PC-9 (cell line): Measurements from ENCODE around the gene SLC41A3. TPM values are rescaled to one million over a fixed set of nuclear protein-coding genes. Genes with fewer than 3 reads are reported as not detected.

ENCODE experiments used
- BruUV-seq: library from RNA; stranded (reverse); fragments of 400-500 nt; replicated peaks from 2 replicates; lab custom pipeline; 2021; lab: Mats Ljungman, UMichigan
- CTCF ChIA-PET: fragments of 300-600 bp; sonication (Branson Sonifier 250); formaldehyde crosslinking; loops from one replicate; lab custom pipeline; 2022; ENCODE audit warnings: antibody characterized with exemption; lab: Charles Lee
- POLR2A ChIA-PET: fragments of 300-600 bp; sonication (Branson Sonifier 250); formaldehyde crosslinking; loops from one replicate; lab custom pipeline; 2022; ENCODE audit warnings: antibody characterized with exemption; ENCODE audit not compliant: unreplicated experiment; lab: Charles Lee
- DNase-seq, 2 experiments: peaks; one replicate each; pipeline versions ENCODE4 v3.0.0 to v3.0.0-alpha.2; 2015 to 2022; ENCODE audit warnings: mixed read lengths in 1 of 2
- H2AFZ ChIP-seq: fragments of 200-600 bp; sonication (generic); 2 replicates; pipeline ENCODE4 v1.8.1; 2017; ENCODE audit warnings: antibody characterized with exemption
- H3F3A ChIP-seq: fragments of 200-600 bp; sonication (generic); 2 replicates; pipeline ENCODE4 v1.8.1; 2017; ENCODE audit warnings: antibody characterized with exemption, mild to moderate bottlenecking, low read depth; ENCODE audit not compliant: insufficient read depth
- H3K27ac ChIP-seq: fragments of 200-600 bp; sonication (generic); 2 replicates; pipeline ENCODE4 v1.6.1; 2016; ENCODE audit warnings: mixed run types
- H3K27me3 ChIP-seq: fragments of 200-600 bp; sonication (generic); 2 replicates; pipeline ENCODE4 v1.6.1; 2016; ENCODE audit warnings: low read depth, mixed run types; ENCODE audit not compliant: insufficient read depth
- H3K36me3 ChIP-seq: fragments of 200-600 bp; sonication (generic); 2 replicates; pipeline ENCODE4 v1.6.1; 2016; ENCODE audit warnings: low read depth, mixed run types
- H3K4me1 ChIP-seq: fragments of 200-600 bp; sonication (generic); replicated peaks from 2 replicates; pipeline ENCODE4 v1.6.1; 2016; ENCODE audit warnings: mixed run types; ENCODE audit not compliant: insufficient read depth
- H3K4me2 ChIP-seq: fragments of 200-600 bp; sonication (generic); 2 replicates; pipeline ENCODE4 v1.6.1; 2017; ENCODE audit warnings: mixed run types
- H3K4me3 ChIP-seq: fragments of 200-600 bp; sonication (generic); 2 replicates; pipeline ENCODE4 v1.6.1; 2016; ENCODE audit warnings: mixed run types
- H3K79me2 ChIP-seq: fragments of 200-600 bp; sonication (generic); 2 replicates; pipeline ENCODE4 v1.6.1; 2017; ENCODE audit warnings: low read depth, mixed run types
- H3K9me2 ChIP-seq: fragments of 200-600 bp; sonication (generic); 2 replicates; pipeline ENCODE4 v1.8.1; 2017; ENCODE audit warnings: mild to moderate bottlenecking; ENCODE audit not compliant: insufficient read depth
- H3K9me3 ChIP-seq: fragments of 200-600 bp; sonication (generic); 2 replicates; pipeline ENCODE4 v1.8.1; 2016; ENCODE audit warnings: low read depth; ENCODE audit not compliant: insufficient read depth
- H4K20me1 ChIP-seq: fragments of 200-600 bp; sonication (generic); 2 replicates; pipeline ENCODE4 v1.8.1; 2017; ENCODE audit not compliant: insufficient read depth
- EZH2 ChIP-seq: fragments of 200-600 bp; sonication (generic); IDR thresholded peaks from 2 replicates; pipeline ENCODE4 v1.8.0; 2017; ENCODE audit warnings: antibody characterized with exemption, low read depth
- intact Hi-C: fragments of 100-400 bp; cut with micrococcal nuclease; formaldehyde crosslinking; loops from one replicate; pipeline ENCODE4 v1.10.0; 2022; ENCODE audit not compliant: unreplicated experiment
- total RNA-seq: library from RNA; stranded (reverse); gene quantifications from 2 replicates; pipeline ENCODE4 v1.2.3, GENCODE V29; 2021
- TF ChIP-seq, protein P1 (sequence below): fragments of 200-600 bp; sonication (generic); conservative IDR thresholded peaks from 2 replicates; pipeline ENCODE4 v1.6.1; 2017; ENCODE audit warnings: mixed run types, antibody characterized with exemption, mild to moderate bottlenecking, moderate library complexity

Gene SLC41A3
- total RNA-seq, 1 experiment from 2014 or later, result 67.0 TPM

DNA sequence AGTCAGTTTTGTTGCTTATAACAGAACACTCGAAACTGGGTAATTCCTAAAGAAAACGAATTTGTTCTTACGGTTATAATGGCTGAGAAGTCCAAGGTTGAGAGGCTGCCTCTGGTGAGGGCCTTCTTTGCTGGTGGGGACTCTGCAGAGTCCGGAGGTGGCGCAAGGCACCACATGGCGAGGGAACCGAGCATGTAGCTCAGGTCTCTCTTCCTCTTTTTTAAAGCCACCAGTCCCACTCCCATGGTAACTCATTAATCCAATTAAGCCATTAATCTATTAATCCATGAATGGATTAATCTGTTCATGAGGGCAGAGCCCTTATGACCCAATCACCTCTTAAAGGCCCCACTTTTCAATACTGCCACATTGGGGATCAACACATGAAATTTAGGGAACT lies 64.9 kb downstream of the SLC41A3 start:
- no peaks in the 10 kb centered on the region for H3K9me3 ChIP-seq
- no peaks in the 10 kb centered on the region for H3K4me1 ChIP-seq
- no peaks in the 10 kb centered on the region for H3K27me3 ChIP-seq
- no peak overlapping the region for H3K27ac ChIP-seq
- intact Hi-C loops, result no loop called here
- no peaks in the 10 kb centered on the region for H3K36me3 ChIP-seq
- H3K4me2 ChIP-seq, result no peak overlapping the region
- no peak overlapping the region for H2AFZ ChIP-seq
- H3K9me2 ChIP-seq, result no peaks in the 10 kb centered on the region
- H3K79me2 ChIP-seq, result no peaks in the 10 kb centered on the region
- no peak for DNase-seq
- no TSS peak for BruUV-seq
- TF ChIP-seq, protein P1, sequence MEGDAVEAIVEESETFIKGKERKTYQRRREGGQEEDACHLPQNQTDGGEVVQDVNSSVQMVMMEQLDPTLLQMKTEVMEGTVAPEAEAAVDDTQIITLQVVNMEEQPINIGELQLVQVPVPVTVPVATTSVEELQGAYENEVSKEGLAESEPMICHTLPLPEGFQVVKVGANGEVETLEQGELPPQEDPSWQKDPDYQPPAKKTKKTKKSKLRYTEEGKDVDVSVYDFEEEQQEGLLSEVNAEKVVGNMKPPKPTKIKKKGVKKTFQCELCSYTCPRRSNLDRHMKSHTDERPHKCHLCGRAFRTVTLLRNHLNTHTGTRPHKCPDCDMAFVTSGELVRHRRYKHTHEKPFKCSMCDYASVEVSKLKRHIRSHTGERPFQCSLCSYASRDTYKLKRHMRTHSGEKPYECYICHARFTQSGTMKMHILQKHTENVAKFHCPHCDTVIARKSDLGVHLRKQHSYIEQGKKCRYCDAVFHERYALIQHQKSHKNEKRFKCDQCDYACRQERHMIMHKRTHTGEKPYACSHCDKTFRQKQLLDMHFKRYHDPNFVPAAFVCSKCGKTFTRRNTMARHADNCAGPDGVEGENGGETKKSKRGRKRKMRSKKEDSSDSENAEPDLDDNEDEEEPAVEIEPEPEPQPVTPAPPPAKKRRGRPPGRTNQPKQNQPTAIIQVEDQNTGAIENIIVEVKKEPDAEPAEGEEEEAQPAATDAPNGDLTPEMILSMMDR, result no peak
- no peak for TF ChIP-seq EZH2
- no peaks in the 10 kb centered on the region for H4K20me1 ChIP-seq
- H3K4me3 ChIP-seq, result no peak overlapping the region
- CTCF ChIA-PET, result no interaction called here
- POLR2A ChIA-PET, result no interaction called here
- H3F3A ChIP-seq, result no peaks in the 10 kb centered on the region

DNA sequence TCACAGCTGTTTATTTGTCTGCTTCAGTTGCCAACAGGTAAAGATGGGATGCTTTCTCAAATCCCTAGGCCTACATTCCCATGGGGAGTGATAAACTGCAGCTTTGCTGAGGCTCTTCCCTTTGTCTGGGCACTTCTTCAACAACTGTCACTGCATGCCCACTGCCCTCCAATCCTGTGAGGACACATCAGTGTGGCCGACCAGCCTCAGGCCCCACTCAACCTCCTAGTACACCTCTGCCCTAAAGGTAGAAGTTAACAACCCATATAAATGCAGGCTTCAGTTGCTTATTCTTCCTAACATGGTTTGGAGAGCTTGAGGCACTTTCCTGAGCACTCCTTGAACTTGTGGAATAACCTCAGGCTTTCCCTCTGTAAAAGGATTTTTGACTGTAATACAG lies 65.4 kb downstream of the SLC41A3 start:
- Histone ChIP-seq H2AFZ (no peak overlapping the region), H3F3A (no peaks in the 10 kb centered on the region), H4K20me1 (no peaks in the 10 kb centered on the region), H3K9me2 (no peaks in the 10 kb centered on the region), H3K27ac (no peak overlapping the region), H3K4me1 (no peaks in the 10 kb centered on the region), H3K4me3 (no peak overlapping the region), H3K79me2 (no peaks in the 10 kb centered on the region), H3K36me3 (no peaks in the 10 kb centered on the region), H3K9me3 (no peaks in the 10 kb centered on the region), H3K4me2 (no peak overlapping the region), H3K27me3 (no peaks in the 10 kb centered on the region)
- no peak for DNase-seq
- ChIA-PET CTCF (no interaction called here), POLR2A (no interaction called here)
- no peak for TF ChIP-seq EZH2
- TF ChIP-seq, protein P1, result no peak
- BruUV-seq, result no TSS peak
- intact Hi-C loops, result no loop called here

DNA sequence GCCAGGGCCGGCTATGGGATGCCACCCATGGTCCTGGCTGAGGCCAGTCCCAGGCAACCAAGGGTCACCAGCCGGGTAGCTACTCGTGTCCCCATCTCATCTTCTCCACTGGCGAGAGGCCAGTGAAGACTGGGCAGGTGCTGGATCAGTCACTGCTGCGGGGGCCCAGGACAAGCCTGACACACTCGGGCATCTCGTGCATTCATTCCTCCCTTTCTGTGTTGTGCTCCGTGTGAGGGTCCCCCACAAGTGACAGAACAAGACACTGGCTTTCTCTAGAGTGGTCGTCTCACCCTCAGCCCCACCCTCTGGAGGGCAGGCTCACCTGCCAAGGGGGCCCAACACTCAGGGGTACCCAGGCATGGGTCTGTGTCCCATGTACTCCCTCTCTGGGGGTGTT lies 66.6 kb downstream of the SLC41A3 start:
- no peaks in the 10 kb centered on the region for H3K79me2 ChIP-seq
- H2AFZ ChIP-seq, result no peak overlapping the region
- BruUV-seq, result no TSS peak
- no peaks in the 10 kb centered on the region for H3F3A ChIP-seq
- no peaks in the 10 kb centered on the region for H3K27me3 ChIP-seq
- H3K9me3 ChIP-seq, result no peaks in the 10 kb centered on the region
- no peak for TF ChIP-seq EZH2
- TF ChIP-seq, protein P1, result no peak
- H3K27ac ChIP-seq, result no peak overlapping the region
- H3K36me3 ChIP-seq, result no peaks in the 10 kb centered on the region
- H4K20me1 ChIP-seq, result no peaks in the 10 kb centered on the region
- POLR2A ChIA-PET, result no interaction called here
- no peaks in the 10 kb centered on the region for H3K9me2 ChIP-seq
- no peak overlapping the region for H3K4me2 ChIP-seq
- H3K4me3 ChIP-seq, result no peak overlapping the region
- DNase-seq, result no peak
- intact Hi-C loops, result no loop called here
- no peaks in the 10 kb centered on the region for H3K4me1 ChIP-seq
- CTCF ChIA-PET, result no interaction called here
